ENCODE measurements around the gene SERHL2.

SERHL2 gene

DNA sequence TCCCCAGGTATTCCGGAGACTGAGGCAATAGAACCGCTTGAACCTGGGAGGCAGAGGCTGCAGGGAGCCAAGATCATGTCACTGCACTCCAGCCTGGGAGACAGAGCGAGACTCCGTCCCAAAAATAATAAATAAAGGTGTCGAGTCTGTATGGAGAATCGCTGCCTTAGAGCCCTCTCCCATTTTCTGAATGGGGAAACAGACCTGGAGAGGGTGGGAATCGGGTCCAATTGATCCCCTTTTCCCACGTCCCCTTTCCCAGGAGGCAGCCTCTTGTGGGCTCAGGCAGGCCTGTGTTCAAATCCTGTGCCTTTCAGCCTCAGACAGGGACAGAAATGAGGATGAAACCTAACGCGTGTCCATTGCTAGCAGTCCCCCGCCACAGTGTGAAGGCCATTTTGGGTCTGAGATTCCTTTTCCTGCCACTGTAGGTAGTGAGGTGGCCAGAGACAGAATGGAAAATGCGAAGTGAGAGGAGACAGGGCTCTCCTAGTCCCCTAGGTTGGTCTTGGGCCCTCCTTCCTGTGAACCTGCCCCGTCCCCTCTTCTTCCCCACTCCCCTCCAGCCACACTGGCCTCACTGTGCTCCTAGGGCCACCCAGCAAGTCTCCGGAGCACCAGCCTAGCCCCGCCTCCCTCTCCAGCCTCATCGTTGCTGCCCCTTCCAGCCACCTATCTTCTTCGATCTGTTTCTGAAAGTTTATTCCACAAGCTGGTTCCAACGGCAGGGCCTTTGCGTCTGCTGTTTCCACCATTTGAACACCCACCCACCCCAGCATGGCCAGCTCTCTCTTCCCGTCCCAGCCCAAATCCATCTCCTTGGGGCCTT is 63.6 kb downstream of the SERHL2 start:
- TF ChIP-seq, protein P1, sequence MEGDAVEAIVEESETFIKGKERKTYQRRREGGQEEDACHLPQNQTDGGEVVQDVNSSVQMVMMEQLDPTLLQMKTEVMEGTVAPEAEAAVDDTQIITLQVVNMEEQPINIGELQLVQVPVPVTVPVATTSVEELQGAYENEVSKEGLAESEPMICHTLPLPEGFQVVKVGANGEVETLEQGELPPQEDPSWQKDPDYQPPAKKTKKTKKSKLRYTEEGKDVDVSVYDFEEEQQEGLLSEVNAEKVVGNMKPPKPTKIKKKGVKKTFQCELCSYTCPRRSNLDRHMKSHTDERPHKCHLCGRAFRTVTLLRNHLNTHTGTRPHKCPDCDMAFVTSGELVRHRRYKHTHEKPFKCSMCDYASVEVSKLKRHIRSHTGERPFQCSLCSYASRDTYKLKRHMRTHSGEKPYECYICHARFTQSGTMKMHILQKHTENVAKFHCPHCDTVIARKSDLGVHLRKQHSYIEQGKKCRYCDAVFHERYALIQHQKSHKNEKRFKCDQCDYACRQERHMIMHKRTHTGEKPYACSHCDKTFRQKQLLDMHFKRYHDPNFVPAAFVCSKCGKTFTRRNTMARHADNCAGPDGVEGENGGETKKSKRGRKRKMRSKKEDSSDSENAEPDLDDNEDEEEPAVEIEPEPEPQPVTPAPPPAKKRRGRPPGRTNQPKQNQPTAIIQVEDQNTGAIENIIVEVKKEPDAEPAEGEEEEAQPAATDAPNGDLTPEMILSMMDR (IDR thresholded peaks at IDR 0.05; ENCODE audit: low read depth, low read length): no peak

DNA sequence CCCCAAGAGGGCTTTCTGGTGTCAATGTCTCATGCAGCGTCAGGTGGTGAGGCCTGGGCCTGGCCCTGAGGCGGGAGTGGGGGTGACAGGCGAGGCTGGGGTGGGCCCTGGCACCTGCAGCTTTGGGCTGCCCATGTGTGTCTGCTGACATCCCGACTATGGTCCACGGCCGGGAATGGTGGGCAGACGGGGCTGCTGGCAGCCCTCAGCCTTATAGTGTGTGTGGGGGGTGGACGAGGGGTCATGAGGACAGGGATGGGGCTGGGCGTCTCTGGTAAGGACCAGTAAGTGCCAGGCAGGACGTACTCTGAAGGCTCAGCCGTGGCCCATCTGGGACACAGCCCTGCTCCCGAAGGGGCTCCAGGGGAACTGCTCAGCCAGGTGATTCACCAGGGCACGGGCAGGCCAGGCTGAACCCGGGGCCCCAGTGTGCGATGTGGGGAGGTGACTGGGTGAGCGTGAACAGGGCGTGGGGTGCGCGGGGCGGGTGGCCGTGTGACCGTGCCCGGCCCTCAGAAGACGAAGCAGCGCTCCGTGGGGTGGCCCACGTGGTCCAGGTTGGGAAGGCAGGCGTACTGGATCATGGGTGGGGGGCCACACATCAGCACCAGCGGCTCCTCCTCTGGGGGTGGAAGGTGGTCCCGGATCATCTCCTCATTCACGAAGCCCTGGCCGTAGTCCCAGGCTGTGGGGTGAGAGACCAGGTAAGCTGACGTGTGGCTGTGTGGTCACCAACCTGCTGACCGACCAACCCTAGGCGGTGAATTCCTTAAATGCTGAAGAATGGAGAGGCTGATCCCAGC is 65.7 kb downstream of the SERHL2 start:
- DNase-seq (ENCODE audit: low read depth, low spot score): no peak
- in situ Hi-C loops (cut with HindIII; ENCODE audit: low sequenced_read_pairs): no loop called here

More for the DNA sequence above, 63.6 kb downstream of the SERHL2 start:
- in situ Hi-C loops (cut with HindIII; ENCODE audit: low sequenced_read_pairs): no loop called here
- H3K4me3 ChIP-seq (ENCODE audit: low read depth, low read length): no peak overlapping the region
- no peak for DNase-seq (ENCODE audit: low read depth, low spot score)

DNA sequence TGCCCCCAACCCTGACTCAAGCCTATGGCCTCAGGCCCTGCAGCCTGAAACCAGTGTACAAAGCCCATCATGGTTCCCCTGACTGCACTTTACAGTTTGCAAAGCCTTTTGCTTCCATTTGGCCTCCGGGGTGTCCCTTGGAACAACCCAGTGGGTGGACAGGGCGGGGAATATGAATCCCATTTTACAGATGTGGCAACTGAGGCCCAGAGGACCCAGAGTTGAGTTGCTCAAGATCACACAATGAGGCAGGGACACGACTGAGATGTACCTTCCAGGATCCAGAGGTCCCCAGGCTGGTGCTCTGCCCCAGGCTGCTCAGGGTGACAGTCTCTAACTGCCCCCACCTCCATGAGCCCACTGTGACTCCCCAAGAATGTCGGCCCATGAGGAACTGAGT is 66.3 kb downstream of the SERHL2 start:
- TF ChIP-seq, protein P1 (IDR thresholded peaks at IDR 0.05; ENCODE audit: low read depth, low read length): no peak
- in situ Hi-C loops (cut with HindIII; ENCODE audit: low sequenced_read_pairs): no loop called here
- DNase-seq (ENCODE audit: low read depth, low spot score): no peak
- H3K4me3 ChIP-seq (ENCODE audit: low read depth, low read length): no peak overlapping the region

More for the DNA sequence above, 65.7 kb downstream of the SERHL2 start:
- TF ChIP-seq, protein P1 (IDR thresholded peaks at IDR 0.05; ENCODE audit: low read depth, low read length): no peak
- no peak overlapping the region for H3K4me3 ChIP-seq (ENCODE audit: low read depth, low read length)

DNA sequence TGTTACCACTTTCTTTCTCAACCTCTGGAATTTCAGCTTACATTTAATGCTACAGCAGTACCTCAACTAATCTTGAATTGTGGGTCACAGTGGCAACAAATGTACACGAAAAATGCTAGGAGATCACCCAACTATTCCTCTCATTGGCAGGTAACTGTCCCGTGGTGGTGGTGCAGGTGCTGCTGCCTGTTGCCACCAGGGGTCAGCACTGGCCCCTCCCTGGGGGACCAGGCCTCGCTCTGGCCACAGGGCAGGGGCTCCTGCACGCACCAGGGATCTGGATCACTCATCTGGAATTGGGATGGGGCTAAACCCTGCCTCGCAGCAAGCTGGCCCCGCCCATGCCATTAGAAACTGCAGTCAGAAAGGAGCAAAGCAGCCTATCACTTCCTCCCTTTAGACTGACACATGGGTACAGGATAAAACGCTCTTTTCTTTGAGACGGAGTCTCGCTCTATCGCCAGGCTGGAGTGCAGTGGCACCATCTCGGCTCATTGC is 67.8 kb downstream of the SERHL2 start:
- DNase-seq (ENCODE audit: low read depth, low spot score): peak; percentile 56
- TF ChIP-seq, protein P1 (IDR thresholded peaks at IDR 0.05; ENCODE audit: low read depth, low read length): peak; percentile 98
- no peak overlapping the region for H3K4me3 ChIP-seq (ENCODE audit: low read depth, low read length)
- in situ Hi-C loops (cut with HindIII; ENCODE audit: low sequenced_read_pairs): no loop called here

DNA sequence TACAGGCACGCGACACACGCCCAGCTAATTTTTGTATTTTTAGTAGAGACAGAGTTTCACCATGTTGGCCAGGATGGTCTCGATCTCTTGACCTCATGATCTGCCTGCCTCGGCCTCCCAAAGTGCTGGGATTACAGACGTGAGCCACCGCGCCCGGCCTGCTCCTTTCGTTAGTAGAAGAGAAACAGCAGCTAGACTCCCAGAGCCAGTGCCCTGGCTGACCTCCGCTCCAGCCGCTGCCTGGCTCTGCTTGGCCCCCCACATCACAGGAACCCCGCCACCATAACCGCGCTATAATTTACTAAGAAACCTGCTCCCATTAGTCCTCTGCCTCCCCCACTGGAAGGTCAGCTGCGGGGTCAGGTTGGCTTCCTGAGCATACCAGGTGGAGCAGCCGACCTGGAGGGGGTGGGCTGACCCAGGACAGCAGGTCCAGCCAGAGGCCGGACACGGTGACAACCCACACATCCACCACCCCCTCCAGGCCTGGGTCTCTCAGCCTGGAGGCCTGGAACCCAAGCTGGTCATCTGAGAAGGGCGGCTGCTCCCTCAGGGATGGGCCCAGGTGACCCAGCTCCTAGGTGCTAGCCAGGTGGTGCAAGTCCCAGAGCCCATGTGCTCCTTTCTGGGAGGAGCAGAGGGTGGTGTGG is 68.4 kb downstream of the SERHL2 start:
- no peak for DNase-seq (ENCODE audit: low read depth, low spot score)
- in situ Hi-C loops (cut with HindIII; ENCODE audit: low sequenced_read_pairs): no loop called here
- no peak overlapping the region for H3K4me3 ChIP-seq (ENCODE audit: low read depth, low read length)
- TF ChIP-seq, protein P1 (IDR thresholded peaks at IDR 0.05; ENCODE audit: low read depth, low read length): no peak

DNA sequence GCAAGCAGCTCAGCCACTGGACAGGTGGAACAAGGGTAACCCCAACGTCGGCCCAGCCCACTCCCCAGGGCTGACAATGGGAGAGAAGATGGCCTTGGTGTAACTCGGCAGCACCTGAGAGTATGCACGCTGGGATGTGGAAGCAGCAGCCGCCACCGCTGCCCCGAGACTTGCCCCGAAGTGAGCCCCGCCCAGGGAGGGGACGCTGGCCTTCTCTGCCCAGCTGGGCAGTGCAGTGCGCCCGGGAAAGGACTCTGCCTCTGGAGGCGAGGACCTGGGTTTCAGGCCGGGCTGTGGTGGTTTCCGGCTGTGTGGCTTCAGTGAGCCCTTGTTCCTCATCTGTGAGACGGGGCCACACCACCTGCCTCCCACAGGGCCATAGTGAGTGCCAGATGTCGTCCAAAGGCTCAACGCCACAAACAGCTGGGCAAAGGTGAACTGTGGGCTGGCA is 69.6 kb downstream of the SERHL2 start:
- in situ Hi-C loops (cut with HindIII; ENCODE audit: low sequenced_read_pairs): no loop called here
- H3K4me3 ChIP-seq (ENCODE audit: low read depth, low read length): no peak overlapping the region
- TF ChIP-seq, protein P1 (IDR thresholded peaks at IDR 0.05; ENCODE audit: low read depth, low read length): no peak
- DNase-seq (ENCODE audit: low read depth, low spot score): no peak
